HS-27A (cell line): Measurements from ENCODE around the gene DHRS7C.

ENCODE experiments used
- DNase-seq: peaks from one replicate; pipeline ENCODE4 v3.0.0-alpha.2; 2012; ENCODE audit warnings: low read depth, missing footprints

Gene DHRS7C

GRCh38 chr17:9790889-9791876 lies at the start of gene DHRS7C:
Gene DHRS7C, minus strand, starts transcription at chr17:9791592. Its CDS starts 308 bp downstream, at chr17:9791284.
- no peak for DNase-seq

- DNase-seq, result no peak
Observed at GRCh38 chr17:9839433-9839832, 48.0 kb upstream of the DHRS7C start.

- DNase-seq, result no peak
Observed at GRCh38 chr17:9837551-9838471, 46.4 kb upstream of the DHRS7C start.

GRCh38 chr17:9833922-9834321 lies 42.5 kb upstream of the DHRS7C start:
- no peak for DNase-seq

GRCh38 chr17:9830711-9831110 lies 39.3 kb upstream of the DHRS7C start:
- DNase-seq, result no peak

- DNase-seq, result no peak
Observed at GRCh38 chr17:9829343-9829742, 38.0 kb upstream of the DHRS7C start.

- DNase-seq, result no peak
Observed at GRCh38 chr17:9828296-9829295, 37.2 kb upstream of the DHRS7C start.

- no peak for DNase-seq
Observed at GRCh38 chr17:9825641-9826150, 34.3 kb upstream of the DHRS7C start, which contains the start of gene GLP2R. Gene GLP2R, plus strand, starts transcription at chr17:9825924. Its CDS starts 140 bp downstream, at chr17:9826064.

- DNase-seq, result no peak
Observed at GRCh38 chr17:9824797-9825338, 33.5 kb upstream of the DHRS7C start.

- no peak for DNase-seq
Observed at GRCh38 chr17:9824094-9824493, 32.7 kb upstream of the DHRS7C start.

GRCh38 chr17:9821921-9822320 lies 30.5 kb upstream of the DHRS7C start, which contains the start of gene GSG1L2:
Gene GSG1L2, minus strand, starts transcription at chr17:9822079. Its CDS starts 8 bp downstream, at chr17:9822071.
- DNase-seq, result no peak

GRCh38 chr17:9820448-9820847 lies 29.1 kb upstream of the DHRS7C start:
- DNase-seq, result no peak

GRCh38 chr17:9818760-9819159 lies 27.4 kb upstream of the DHRS7C start:
- DNase-seq, result no peak

GRCh38 chr17:9817086-9817485 lies 25.7 kb upstream of the DHRS7C start:
- no peak for DNase-seq

GRCh38 chr17:9816472-9816871 lies 25.1 kb upstream of the DHRS7C start:
- no peak for DNase-seq

GRCh38 chr17:9814337-9814945 lies 23.0 kb upstream of the DHRS7C start:
- DNase-seq, result no peak

GRCh38 chr17:9813166-9813565 lies 21.8 kb upstream of the DHRS7C start:
- DNase-seq, result no peak

GRCh38 chr17:9811537-9811936 lies 20.1 kb upstream of the DHRS7C start:
- DNase-seq, result no peak

- no peak for DNase-seq
Observed at GRCh38 chr17:9811086-9811485, 19.7 kb upstream of the DHRS7C start.
